Islet precursor cell (in vitro differentiated cells): ENCODE measurements around the gene KCNK3.
"Not testable (repeated sequence)": the region's sequence is repeated elsewhere in the genome, so short reads cannot be mapped to it uniquely, and the experiment has no call there.

Experiments
- DNase-seq: peaks from one replicate; pipeline ENCODE4 v3.0.0-alpha.2; 2018

KCNK3 gene

DNA sequence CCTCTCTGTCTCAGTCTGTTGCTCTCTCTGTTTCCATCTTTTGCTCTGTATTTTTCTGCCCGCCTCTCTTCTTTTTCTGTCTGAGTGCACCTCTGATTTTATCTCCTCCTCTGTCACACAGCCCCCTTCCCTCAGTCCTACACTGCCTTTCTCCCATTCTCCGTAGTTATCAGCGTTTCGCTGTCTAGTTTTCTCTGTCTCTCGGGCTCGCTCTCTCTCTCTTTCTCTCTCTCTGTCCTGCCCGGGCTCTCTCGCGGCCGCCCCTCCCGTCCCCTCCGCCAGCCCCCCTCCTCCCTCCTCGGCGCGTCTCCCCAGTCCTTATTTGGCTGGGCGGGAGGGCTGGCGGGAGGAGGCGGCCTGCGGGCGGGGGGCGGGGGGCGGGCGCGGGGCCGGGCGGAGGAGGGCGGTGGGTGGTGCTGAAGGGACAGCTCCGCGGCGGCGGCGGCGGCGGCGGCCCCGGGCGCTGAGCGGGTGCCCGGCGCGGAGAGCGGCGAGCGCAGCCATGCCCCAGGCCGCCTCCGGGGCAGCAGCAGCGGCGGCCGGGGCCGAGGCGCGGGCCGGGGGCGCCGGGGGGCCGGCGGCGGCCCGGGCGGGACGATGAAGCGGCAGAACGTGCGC lies at the start of gene KCNK3:
Gene KCNK3, plus strand, starts transcription at position 444 of the 618 bp plus-strand sequence. Its CDS starts 154 bp downstream, at position 598.
- DNase-seq: peak; percentile 94

DNA sequence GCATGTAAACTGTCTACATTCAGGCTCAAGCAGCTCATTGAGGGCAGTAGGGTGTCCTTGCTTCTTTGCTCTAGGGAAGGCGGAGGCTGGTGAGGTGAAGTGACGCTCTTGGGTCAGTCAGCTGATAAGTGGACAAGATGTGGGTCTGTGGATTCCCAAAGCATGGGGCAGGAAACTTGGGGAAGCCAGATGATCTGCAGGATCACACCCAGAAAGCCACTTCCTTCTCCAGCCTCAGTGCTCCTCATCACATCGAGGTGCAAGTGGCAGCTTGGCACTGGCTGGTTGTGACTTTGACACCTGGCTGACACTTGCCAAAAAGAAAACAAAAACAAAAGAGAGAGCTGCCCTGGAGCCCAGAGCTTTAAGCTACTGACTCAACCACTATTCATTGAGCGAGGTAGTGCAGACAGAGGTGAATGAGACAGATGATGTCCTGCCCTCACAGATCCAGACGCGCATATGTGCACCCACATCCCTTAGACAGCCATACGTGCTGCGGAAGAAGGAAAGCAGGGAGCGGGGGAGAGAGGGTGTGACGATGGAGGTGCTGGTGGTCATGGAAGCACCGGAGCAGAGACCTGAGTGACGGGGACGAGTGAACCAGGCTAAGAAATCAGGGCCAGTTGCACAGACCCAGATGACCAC lies 48.2 kb upstream of the KCNK3 start:
- no peak for DNase-seq

DNA sequence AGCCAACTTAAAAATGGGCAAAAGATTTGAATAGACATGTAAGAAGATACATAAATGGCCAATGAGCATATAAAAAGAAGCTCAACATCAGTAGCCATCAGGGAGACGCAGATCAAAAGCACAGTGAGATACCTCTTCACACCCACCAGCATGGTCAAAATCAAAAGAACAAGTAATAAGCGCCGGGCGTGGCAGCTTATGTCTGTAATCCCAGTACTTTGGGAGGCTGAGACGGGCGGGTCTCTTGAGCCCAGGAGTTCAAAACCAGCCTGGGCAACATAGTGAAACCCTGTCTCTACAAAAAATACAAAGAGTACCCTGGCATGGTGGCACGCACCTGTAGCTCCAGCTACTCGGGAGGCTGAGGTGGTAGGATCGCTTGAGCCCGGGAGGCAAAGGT lies 46.8 kb upstream of the KCNK3 start:
- no peak for DNase-seq

DNA sequence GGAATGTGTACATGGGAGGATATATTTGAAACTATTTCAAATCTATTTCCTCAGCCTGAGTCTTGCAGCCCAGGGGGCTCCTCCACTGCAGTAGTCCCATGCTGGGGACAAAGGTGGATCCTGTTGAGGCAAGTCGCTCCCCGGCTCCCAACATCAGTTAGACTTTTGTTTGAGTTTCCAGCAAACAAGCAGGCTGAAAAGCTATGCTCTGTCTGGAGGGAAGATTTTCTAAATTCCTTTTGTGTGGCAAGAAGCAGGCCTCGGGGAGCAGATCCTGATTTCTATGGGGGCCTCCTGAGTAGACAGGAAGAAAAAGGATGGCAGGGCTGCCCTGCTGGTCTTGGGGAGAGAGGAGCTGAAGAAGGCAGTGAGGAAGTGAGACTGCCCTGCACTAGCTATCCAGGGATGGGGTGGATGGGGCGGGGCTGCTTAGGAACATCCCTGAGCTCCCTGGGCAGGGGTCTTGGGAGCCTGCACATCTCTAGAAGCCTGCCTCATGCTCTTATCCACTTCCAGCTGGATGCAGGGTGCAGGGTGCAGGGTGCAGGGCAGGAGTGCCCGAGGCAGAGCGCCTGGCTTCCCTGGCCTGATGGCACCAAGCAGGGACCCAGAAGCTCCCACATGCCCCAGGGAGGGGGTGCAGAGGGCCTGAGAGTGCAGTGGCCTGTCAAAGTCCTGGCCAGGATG lies 45.4 kb upstream of the KCNK3 start:
- peak; percentile 51 for DNase-seq

DNA sequence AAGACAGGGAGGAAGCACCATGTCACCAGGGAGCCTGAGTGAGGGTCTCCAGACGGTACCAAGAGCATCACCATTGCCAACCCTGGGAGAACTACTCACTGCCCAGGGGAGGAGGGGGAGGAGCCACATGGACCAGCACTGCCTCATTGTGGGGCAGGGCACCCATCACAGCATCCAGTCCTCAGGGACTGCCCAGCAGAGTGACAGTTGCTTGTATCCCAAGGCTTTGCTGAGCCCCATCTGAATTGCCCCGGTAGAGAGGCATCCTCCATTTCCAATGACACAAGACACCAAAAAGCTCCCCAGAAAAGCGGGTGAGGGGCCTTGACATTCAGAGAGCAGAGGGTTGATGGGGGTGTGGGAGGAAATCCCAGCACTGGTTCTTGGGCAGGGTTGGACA lies 44.5 kb upstream of the KCNK3 start:
- DNase-seq: peak; percentile 33

DNA sequence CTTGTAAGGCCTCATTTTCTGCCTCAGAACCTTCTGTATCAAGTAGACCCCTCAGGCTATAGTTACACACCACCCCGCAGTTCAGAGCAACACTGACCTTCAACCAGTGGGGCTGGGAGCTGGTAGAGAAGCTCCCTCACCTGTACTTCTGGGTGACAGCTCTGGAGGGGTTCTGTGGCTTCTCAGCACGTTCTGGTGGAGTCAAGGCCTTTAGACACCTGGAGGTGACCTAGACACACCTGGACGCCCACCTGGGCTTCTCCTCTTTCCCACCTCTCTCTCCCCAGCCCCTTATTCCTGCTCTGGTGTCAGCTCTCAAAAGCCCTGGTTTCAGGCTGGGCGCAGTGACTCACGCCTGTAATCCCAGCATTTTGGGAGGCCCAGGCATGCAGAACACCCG lies 44.0 kb upstream of the KCNK3 start:
- peak; percentile 37 for DNase-seq

DNA sequence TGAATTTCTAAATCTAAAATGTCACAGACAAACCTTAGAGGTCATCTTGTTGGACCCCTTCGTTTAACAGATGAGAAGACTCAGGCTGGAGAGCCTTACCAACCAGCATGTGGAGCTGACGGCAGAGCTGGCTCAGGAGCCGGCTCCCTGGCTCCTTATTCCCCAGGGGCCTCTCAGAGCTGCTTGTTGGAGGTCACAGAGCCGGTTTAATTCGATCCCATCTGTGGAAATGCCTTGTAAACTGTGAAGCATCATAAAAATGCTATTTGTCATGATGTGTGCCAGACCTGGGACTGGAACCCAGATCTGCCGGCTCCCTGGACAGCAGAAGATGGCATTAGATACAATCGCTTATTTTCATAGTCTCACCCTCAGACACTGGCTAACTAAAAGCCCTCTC lies 43.2 kb upstream of the KCNK3 start:
- DNase-seq: peak; percentile 38

DNA sequence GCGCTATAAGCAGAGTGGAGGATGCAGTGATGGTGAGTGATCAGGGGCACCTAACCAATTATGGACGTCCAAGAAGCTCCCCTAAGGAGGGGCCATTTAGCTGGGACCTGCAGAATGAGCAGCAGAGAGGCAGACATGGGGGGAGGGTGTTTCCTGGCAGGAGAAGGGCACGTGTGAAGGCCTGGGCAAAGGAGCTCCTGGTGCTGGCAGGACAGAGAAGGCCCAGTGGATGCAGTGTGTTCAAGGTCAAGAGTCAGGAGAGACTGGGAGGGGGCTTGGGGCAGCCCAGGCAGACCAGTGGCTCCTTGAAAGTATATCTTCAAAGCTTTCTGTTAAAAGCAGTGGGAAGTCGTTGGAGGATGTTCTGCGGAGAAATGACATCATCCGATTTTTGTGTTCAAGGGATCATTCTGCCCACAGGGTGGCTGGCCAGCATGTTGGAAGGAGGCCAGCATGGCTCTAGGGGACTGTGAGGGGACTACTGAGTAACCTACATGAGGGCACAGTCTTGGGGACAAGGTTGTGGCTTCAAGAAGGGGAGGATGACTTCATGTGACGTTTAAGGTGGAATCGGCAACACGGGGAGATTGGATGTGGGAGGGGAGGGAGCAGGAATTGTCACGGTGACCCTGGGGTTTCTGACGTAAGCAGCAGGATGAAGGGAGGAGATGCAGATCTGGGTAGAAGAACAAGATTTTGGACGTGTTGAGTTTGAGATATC lies 42.4 kb upstream of the KCNK3 start:
- peak; percentile 28 for DNase-seq

DNA sequence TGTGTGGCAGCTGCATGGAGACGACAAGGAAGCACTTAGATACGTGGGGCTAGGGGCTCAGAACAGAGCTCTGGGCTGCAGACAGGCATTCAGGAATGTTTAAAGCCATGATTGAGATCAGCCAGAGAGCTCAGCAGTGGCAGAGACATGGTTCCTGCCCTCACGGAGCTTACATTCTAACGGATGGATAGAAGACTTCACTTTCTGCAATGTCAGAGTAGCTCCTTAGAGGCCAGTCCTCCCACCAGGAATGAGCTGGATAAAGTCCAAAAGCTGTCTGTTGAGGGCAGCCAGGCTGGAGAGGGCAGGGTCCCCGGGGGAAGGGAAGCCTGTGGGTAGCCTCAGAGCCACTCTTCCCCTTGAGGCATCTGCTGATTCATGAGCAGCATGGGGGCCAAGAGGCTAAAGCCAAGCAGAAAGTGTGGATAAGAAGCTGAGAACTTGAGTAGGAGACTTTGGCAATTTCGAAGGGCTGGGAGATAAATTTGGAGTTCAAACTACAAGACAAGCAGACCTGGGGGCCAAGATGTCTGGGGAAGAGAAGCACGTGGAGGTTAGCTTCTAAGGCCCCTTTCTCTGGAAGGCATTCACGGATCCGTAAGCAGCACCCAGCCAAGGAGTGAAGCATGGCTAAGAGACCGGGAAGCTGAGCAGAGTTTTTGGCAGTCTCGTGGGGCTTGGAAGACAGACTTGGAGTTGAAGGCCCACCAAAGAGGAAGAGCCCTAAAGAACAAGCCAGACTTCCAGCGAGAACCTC lies 41.6 kb upstream of the KCNK3 start:
- DNase-seq: peak; percentile 36

DNA sequence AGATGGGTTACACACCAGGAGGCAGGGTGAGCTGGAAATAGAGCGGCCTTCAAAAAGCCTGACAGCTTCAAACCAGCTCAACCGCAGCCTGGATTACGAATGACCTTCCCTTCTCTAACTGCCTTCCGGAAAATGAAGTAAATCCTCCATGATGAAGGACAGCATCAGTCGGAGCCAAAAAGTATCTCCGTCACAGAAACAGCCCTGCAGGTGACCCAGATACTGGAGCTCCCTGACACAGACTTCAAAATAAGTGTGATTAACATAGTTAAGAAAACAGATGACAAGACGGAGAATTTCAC lies 41.1 kb upstream of the KCNK3 start:
- no peak for DNase-seq

DNA sequence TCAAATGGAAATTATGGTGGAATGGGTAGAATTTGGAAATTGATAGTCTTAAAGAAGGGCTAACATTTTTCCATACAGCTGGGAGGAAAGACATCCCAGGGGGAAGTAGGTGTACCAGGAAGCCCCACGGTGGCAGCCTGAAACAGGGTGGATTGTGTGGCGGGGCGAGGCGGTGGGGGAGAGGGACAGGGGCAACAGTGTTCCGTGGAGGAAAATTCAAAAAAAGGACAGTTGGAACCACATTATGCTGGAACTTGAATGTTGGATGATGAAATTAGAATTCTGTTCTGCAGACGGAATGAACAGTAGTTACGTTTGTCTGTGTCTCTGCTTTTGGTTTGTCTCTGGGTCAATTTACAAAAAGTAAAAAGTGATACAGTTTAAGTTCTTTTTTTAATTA lies 40.7 kb upstream of the KCNK3 start:
- peak; percentile 39 for DNase-seq

DNA sequence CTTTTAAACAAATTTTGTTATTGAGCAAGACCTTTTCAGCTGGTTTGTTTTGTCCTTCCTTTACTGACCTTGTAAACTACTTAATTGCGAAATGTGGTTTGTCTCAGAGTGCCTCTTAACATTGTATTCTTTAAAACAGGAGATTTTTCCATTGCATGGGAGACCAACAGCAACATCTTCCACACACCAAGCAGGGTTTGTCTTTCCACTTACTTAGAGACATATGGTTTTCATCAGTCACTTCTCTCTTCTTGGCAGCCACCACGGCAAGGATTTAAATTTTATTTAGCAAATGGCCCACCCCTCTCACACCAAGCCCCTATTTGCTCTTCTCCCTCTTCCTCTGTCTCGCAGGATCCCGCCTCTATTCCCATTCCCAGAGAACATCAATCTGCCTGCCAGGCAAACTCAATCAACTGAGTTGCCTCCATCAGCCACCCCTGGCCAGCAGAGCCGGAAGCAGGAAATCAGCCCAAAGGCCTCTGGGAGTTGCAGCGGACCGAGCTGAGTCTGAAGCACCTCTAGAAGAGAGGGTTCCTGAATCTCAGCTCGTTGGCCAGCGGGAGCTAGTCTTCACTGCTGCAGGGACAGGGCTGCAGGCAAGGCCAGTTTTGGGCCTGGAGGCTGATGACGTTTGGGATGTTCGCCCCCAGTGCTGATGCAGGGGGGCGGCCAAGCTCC lies 40.0 kb upstream of the KCNK3 start:
- DNase-seq: peak; percentile 47

DNA sequence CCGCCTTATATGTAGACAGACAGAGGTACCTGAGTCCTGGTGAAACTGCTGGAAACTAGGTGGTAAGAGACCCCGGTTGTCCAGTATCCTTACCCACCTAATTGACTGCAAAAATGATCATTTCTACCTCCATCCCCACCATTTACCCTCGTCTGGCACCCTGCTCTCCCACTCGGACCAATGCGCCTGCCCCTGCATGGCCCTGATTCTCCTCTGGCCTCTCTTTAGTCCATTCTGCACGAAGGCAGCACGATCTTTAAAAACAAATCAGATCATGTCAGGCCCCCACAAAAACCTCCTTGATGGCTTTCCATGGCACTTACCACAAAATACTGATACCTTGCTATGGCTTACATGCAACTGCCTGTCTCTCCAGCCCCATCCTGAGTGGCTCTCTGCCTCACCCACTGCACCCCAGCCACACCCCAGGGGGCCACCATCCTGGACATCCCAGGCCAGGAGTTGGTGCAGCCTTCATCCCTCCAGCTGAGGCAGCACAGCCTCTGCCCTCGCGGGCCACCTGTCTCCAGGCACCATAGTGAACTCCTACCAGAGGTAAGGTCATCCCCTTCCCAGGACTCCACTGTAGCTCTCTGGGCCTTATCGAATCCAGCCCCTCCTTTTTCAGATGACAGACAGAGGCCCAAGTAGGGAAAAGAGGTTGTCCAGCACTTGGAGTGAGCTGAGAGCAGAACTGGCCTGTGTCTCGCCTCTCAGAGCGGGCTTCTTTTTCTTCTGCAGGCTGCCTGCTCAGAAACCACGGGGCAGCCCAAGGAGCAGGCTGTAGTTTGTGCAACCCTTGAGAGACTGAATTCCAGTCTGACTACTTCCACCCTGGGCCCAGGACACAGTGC lies 39.1 kb upstream of the KCNK3 start:
- DNase-seq: peak; percentile 65

DNA sequence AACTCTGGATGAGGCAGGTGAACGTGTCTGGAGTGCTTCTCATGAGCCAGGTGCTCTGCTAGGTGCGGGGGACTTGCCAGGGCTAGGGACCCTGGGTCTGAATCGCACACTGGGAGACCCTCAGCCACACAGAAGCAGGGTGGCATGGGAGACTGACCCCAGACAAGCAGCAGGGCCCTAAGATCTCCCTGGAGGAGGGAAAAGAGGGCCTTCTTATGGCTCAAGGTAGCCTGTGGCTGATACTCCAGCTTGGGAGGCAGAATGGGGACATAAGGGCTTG lies 38.5 kb upstream of the KCNK3 start:
- no peak for DNase-seq

DNA sequence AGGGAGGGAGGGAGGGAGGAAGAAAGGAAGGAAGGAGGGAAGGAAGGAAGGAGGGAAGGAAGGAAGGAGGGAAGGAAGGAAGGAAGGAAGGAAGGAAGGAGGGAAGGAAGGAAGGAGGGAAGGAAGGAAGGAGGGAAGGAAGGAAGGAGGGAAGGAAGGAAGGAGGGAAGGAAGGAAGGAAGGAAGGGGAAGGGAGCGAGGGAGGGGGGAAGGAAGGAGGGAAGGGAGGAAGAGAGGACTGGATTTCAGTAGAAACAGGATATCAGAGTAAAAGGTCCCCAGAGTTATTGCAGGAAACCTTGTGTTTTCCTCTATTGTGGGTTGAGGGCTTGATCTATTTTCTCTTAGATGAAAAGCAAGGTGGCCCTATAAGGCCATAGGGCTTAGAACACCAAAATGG lies 37.4 kb upstream of the KCNK3 start:
- not testable (repeated sequence) for DNase-seq

DNA sequence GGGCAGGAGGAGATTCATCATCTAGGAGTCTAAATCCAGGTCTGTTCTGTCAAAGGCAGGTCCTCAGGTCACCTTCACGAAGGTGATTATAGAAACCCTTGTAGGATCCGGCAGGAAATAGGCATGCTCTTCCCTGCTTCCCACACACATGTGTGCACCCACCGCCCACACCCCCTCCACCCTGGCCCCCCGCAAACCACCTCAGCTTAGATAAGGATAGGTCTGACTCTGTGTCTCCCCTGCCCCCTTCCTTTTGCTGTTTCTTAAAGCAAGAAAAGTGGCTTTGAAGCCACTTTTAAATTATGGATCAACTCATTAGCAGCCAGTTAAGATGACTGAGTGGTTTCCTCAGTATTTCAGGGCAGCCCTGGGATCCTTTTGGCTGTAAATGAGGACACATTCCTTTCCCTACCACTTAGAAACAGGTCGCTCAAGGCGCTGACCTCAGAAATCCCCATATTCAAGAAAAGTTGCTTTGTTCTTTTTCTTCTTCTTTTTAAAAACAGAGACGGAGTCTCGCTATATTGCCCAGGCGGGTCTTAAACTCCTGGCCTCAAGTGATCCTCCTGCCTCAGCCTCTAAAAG lies 36.8 kb upstream of the KCNK3 start:
- peak; percentile 48 for DNase-seq

DNA sequence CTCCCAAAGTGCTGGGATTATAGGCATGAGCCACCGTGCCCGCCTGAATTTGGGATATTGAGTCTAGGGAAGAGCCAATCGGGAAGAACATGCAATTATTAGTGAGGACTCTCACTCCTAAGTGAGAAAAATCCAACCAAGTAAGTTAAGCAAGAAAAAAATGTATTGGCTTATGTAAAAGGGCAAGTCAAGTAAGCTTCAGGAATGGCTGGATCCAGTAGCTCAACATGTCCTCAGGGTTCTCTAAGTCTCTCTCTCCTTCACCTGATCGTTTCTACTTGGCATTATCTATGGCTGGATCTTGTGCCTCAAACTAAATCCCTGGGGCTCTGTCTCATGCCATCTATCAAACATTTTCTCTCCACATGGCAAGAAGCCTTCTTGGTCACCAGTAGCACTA lies 35.3 kb upstream of the KCNK3 start:
- DNase-seq: no peak

DNA sequence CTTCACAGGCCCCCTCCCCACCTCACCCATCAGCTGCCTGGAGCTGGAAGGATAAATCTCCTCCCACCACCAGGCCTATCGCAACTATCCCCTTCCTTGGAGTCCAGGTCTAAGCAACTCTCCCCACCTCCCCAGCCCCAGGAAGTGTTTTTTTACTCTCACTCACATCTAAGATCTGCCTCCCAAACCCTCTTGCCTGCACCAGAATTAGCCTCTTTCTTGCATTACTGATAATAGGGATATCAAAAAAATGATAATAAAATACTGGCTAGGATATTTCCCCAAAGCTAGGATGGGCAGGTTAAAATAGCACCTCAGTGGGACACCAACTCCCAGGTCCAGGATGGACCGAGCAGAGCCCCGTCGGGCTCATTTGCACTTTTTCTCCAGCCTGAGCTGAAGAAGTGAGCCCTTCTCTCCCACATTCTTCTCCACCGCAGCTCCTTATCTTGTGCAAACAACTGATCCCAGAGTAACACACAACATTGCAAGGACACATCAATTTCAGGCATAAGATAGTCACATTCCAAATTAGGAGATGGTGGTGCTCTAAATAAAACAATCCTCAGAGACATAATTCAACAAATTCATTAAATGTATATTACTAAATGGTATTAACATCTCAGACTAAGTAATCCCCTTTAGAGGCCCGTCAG lies 33.7 kb upstream of the KCNK3 start:
- peak; percentile 21 for DNase-seq

DNA sequence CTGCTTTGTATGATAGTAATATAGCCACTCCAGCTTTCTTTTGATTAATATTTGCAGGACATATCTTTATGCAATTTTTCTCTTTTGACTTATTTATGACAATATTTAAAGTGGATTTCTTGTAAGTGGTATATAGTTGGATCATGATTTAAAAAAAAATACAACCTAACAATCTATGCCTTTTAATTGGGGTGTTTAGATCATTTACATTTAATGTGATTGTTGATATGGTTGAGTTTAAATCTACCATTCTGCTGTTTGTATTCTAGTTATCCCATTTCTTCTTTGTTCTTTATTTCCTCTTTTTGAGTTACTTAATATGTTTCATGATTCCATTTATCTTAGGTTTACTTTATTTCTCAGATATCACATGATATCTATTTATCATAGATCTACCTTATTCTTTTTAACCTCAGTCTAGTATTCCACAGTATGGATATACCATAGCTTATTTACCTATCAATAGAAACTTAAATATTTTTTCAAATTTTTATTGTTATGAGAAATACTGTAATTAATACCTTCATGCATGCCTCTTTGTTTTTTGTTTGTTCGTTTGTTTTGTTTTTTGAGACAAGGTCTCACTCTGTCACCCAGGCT lies 32.1 kb upstream of the KCNK3 start:
- DNase-seq: no peak

DNA sequence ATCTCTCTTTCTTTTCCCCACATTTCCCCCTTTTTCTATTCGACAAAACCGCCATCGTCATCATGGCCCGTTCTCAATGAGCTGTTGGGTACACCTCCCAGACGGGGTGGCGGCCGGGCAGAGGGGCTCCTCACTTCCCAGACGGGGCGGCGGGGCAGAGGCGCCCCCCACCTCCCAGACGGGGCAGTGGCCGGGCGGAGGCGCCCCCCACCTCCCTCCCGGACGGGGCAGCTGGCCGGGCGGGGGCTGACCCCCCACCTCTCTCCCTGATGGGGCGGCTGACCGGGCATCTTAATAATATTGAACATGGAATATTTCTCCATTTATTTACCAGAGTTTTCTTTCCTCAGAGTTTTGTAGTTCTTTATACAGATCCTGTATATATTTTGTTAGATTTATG lies 27.2 kb upstream of the KCNK3 start:
- not testable (repeated sequence) for DNase-seq
